HEK293 (cell line): Measurements from ENCODE around the gene COL1A1.

Experiments used
- CTCF ChIA-PET: fragments of 350-600 bp; formaldehyde crosslinking; extraction: SDS; loops from one replicate; lab custom pipeline; 2021; ENCODE audit warnings: antibody characterized with exemption; lab: Yijun Ruan, JAX
- POLR2A ChIA-PET: fragments of 300-600 bp; formaldehyde crosslinking; extraction: SDS; loops from one replicate; lab custom pipeline; 2020; ENCODE audit warnings: antibody characterized with exemption, inconsistent platforms; lab: Yijun Ruan, JAX
- H3K27ac ChIP-seq: fragments of 200-500 bp; sonication (Bioruptor generic); 2 replicates; pipeline ENCODE4 v1.5.1; 2014; ENCODE audit warnings: low read depth, low read length, control low read depth, inconsistent platforms; ENCODE audit errors: extremely low read depth
- H3K36me3 ChIP-seq, 2 experiments: fragments of 200-500 bp in 1 of 2; sonication (Bioruptor generic) in 1 of 2; 1 replicate in 1 of 2; 2 replicates in 1 of 2; pipeline ENCODE4 v1.5.1; 2014 to 2017; ENCODE audit warnings: inconsistent platforms in 2 of 2, low read length in 2 of 2; ENCODE audit not compliant: control insufficient read depth in 2 of 2, insufficient read depth in 1 of 2
- H3K4me1 ChIP-seq: fragments of 200-500 bp; sonication (Bioruptor generic); 2 replicates; pipeline ENCODE4 v1.5.1; 2014; ENCODE audit warnings: mild to moderate bottlenecking, low read length, inconsistent platforms; ENCODE audit not compliant: control insufficient read depth, insufficient read depth
- H3K4me3 ChIP-seq: 2 replicates; pipeline ENCODE4 v1.5.1; 2011; ENCODE audit warnings: low read depth, mild to moderate bottlenecking, control low read depth, low read length, moderate library complexity
- H3K9me3 ChIP-seq: fragments of 200-500 bp; sonication (Bioruptor generic); 2 replicates; pipeline ENCODE4 v1.5.1; 2014; ENCODE audit warnings: low read depth, low read length, inconsistent platforms; ENCODE audit not compliant: control insufficient read depth, insufficient read depth
- ATF2 ChIP-seq: fragments of 450-650 bp; formaldehyde crosslinking; IDR thresholded peaks from 2 replicates; pipeline ENCODE4 v1.5.1; 2016; ENCODE audit warnings: missing biosample characterization, missing genetic modification characterization, low read depth
- HOXA7 ChIP-seq: sonication (generic); formaldehyde crosslinking; IDR thresholded peaks from 2 replicates; pipeline ENCODE4 v1.8.1; 2022; ENCODE audit warnings: missing genetic modification reagents, borderline replicate concordance
- KLF9 ChIP-seq: fragments of 450-650 bp; formaldehyde crosslinking; IDR thresholded peaks from 2 replicates; pipeline ENCODE4 v1.5.1; 2016; ENCODE audit warnings: missing biosample characterization, missing genetic modification characterization, low read depth
- SP7 ChIP-seq: fragments of 450-650 bp; formaldehyde crosslinking; IDR thresholded peaks from 2 replicates; pipeline ENCODE4 v1.5.1; 2016; ENCODE audit warnings: missing biosample characterization, missing genetic modification characterization
- ZNF121 ChIP-seq: fragments of 450-650 bp; formaldehyde crosslinking; IDR thresholded peaks from 2 replicates; pipeline ENCODE4 v1.5.1; 2016; ENCODE audit warnings: missing biosample characterization, missing genetic modification characterization
- ZNF214 ChIP-seq: fragments of 450-650 bp; formaldehyde crosslinking; IDR thresholded peaks from 2 replicates; pipeline ENCODE4 v1.5.1; 2017; ENCODE audit warnings: missing biosample characterization, mild to moderate bottlenecking, missing genetic modification characterization, borderline replicate concordance
- ZNF302 ChIP-seq: fragments of 450-650 bp; formaldehyde crosslinking; IDR thresholded peaks from 2 replicates; pipeline ENCODE4 v1.5.1; 2016; ENCODE audit warnings: missing biosample characterization, missing genetic modification characterization, low read depth
- ZNF391 ChIP-seq: fragments of 450-650 bp; formaldehyde crosslinking; IDR thresholded peaks from 2 replicates; pipeline ENCODE4 v1.5.1; 2016; ENCODE audit warnings: low read depth, missing biosample characterization, missing genetic modification characterization, borderline replicate concordance
- ZNF518A ChIP-seq: fragments of 450-650 bp; formaldehyde crosslinking; conservative IDR thresholded peaks from 2 replicates; pipeline ENCODE4 v1.5.1; 2016; ENCODE audit warnings: low read depth, missing biosample characterization, missing genetic modification characterization
- ZNF561 ChIP-seq: fragments of 450-650 bp; IDR thresholded peaks from 2 replicates; pipeline ENCODE4 v1.5.1; 2018; ENCODE audit warnings: missing biosample characterization, missing genetic modification characterization, borderline replicate concordance
- ZNF621 ChIP-seq: fragments of 450-650 bp; formaldehyde crosslinking; IDR thresholded peaks from 2 replicates; pipeline ENCODE4 v1.5.1; 2017; ENCODE audit warnings: missing biosample characterization, missing genetic modification characterization
- ZNF624 ChIP-seq: fragments of 450-650 bp; formaldehyde crosslinking; IDR thresholded peaks from 2 replicates; pipeline ENCODE4 v1.5.1; 2017; ENCODE audit warnings: missing biosample characterization, missing genetic modification characterization
- ZNF670 ChIP-seq: fragments of 450-650 bp; formaldehyde crosslinking; IDR thresholded peaks from 2 replicates; pipeline ENCODE4 v1.5.1; 2016; ENCODE audit warnings: missing biosample characterization, missing genetic modification characterization, low read depth
- ZNF677 ChIP-seq: fragments of 450-650 bp; IDR thresholded peaks from 2 replicates; pipeline ENCODE4 v1.5.0; 2018; ENCODE audit warnings: missing biosample characterization, mild to moderate bottlenecking, missing genetic modification characterization, moderate library complexity
- ZNF791 ChIP-seq: fragments of 450-650 bp; formaldehyde crosslinking; IDR thresholded peaks from 2 replicates; pipeline ENCODE4 v1.5.1; 2016; ENCODE audit warnings: missing biosample characterization, missing genetic modification characterization
- ZNF830 ChIP-seq: fragments of 450-650 bp; IDR thresholded peaks from 2 replicates; pipeline ENCODE4 v1.5.0; 2018; ENCODE audit warnings: missing biosample characterization, missing genetic modification characterization, low read depth, mild to moderate bottlenecking, moderate library complexity
- TF ChIP-seq, protein P1 (sequence below): fragments of 450-650 bp; formaldehyde crosslinking; IDR thresholded peaks from 2 replicates; pipeline ENCODE4 v1.5.1; 2016; ENCODE audit warnings: missing biosample characterization, missing genetic modification characterization
- TF ChIP-seq, protein P2 (sequence below): fragments of 450-650 bp; formaldehyde crosslinking; IDR thresholded peaks from 2 replicates; pipeline ENCODE4 v1.5.1; 2016; ENCODE audit warnings: missing biosample characterization, missing genetic modification characterization
- TF ChIP-seq, protein P3 (sequence below): fragments of 450-650 bp; formaldehyde crosslinking; IDR thresholded peaks from 2 replicates; pipeline ENCODE4 v1.5.1; 2016; ENCODE audit warnings: missing biosample characterization, missing genetic modification characterization

COL1A1 gene

DNA sequence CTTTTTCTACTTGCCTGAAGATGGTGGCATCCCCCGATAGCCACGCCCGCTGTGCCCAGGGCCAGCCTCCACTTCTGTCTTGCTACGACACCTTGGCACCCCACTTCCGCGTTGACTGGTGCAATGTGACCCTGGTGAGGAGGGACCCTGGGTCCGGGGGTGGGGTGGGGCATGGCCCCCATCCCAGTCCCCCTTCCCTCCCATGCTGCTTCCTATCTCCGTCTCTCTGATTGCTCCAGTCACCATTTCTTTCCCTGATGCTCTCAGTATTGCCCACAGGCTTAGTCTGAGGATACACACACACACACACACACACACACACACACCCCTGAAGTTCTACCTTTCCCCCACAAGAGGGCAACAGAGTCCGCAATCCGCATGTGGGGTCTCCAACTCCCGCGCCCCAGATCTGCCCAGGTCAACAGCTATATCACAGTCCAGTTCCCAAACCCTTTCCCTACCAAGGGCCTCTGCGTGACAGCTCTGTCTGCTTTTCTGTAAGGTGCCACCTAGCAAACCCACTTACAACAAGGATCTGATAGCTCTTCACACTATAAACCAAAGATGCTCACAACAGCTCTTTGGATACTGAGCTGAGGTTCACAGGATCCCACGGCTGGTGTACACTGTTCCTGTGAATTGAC is 32.2 kb downstream of the COL1A1 start (continued):
- peak; percentile 88 for TF ChIP-seq KLF9 (tag by site-specific recombination)
- no peak for TF ChIP-seq HOXA7
- TF ChIP-seq ZNF830 (tag by site-specific recombination), result no peak
- TF ChIP-seq ATF2 (tag by site-specific recombination), result 0 out of 2 replicates have a peak, but pooled peaks have one; percentile 20
- TF ChIP-seq, protein P1, sequence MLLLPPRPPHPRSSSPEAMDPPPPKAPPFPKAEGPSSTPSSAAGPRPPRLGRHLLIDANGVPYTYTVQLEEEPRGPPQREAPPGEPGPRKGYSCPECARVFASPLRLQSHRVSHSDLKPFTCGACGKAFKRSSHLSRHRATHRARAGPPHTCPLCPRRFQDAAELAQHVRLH (tag by site-specific recombination), result peak; percentile 92
- no peak for TF ChIP-seq ZNF302 (tag by site-specific recombination)
- no peak; the same call in 1 of the 2 replicates for TF ChIP-seq ZNF518A
- TF ChIP-seq, all 188 proteins: peak for 60

GRCh38 chr17:50168319-50168718 is 33.1 kb downstream of the COL1A1 start:
- TF ChIP-seq ZNF621 (tag by site-specific recombination), result no peak
- no peak for TF ChIP-seq ZNF677 (tag by site-specific recombination)
- no peak for TF ChIP-seq ZNF214 (tag by site-specific recombination)
- TF ChIP-seq ZNF830 (tag by site-specific recombination), result no peak
- TF ChIP-seq, protein P2, sequence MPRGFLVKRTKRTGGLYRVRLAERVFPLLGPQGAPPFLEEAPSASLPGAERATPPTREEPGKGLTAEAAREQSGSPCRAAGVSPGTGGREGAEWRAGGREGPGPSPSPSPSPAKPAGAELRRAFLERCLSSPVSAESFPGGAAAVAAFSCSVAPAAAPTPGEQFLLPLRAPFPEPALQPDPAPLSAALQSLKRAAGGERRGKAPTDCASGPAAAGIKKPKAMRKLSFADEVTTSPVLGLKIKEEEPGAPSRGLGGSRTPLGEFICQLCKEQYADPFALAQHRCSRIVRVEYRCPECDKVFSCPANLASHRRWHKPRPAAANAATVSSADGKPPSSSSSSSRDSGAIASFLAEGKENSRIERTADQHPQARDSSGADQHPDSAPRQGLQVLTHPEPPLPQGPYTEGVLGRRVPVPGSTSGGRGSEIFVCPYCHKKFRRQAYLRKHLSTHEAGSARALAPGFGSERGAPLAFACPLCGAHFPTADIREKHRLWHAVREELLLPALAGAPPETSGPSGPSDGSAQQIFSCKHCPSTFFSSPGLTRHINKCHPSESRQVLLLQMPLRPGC (tag by site-specific recombination), result no peak
- TF ChIP-seq ZNF561 (tag by site-specific recombination), result no peak
- no peak for TF ChIP-seq SP7 (tag by site-specific recombination)
- Histone ChIP-seq H3K4me1 (no peaks in the 10 kb centered on the region), H3K36me3 (no peaks in the 10 kb centered on the region), H3K9me3 (no peaks in the 10 kb centered on the region), H3K27ac (no peak overlapping the region), H3K4me3 (no peak overlapping the region)
- CTCF ChIA-PET, result interaction anchor here (0.6 to 9.6 kb wide), 9 partner anchors 10 to 809 kb away, joined by 3 to 174 read pairs (median 29); partner anchors contain the start of genes COL1A1 and TMEM92
- POLR2A ChIA-PET, result interaction anchor here (1.0 to 2.7 kb wide), 2 partner anchors 10 to 32 kb away, joined by 3 to 10 read pairs; no protein-coding TSS in a partner anchor

DNA sequence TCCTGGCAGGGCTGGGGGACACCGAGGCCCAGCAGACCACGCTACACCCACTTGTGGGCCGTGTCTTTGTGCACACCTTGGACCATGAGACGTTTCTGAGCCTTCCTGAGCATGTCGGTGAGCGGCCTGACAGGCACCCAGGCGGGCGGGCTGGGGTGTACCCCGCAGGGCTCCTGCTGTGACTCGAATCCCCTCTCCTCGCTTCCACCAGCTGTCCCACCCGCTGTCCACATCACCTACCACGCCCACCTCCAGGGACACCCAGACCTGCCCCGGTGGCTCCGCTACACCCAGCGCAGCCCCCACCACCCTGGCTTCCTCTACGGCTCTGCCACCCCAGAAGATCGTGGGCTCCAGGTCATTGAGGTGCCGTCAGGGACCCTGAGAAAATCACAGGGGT is 34.1 kb downstream of the COL1A1 start:
- H3K9me3 ChIP-seq, result no peaks in the 10 kb centered on the region
- H3K4me1 ChIP-seq, result no peaks in the 10 kb centered on the region
- POLR2A ChIA-PET, result interaction anchor here (2.7 kb wide), 1 partner anchor 10 kb away, joined by 10 read pairs; no protein-coding TSS in a partner anchor
- no peak overlapping the region for H3K27ac ChIP-seq
- CTCF ChIA-PET, result interaction anchor here (0.6 to 9.6 kb wide), 6 partner anchors 11 to 129 kb away, joined by 3 to 174 read pairs (median 44); no protein-coding TSS in a partner anchor
- H3K36me3 ChIP-seq, result no peaks in the 10 kb centered on the region
- H3K4me3 ChIP-seq, result no peak overlapping the region
- TF ChIP-seq ZNF670 (tag by site-specific recombination), result no peak
- no peak for TF ChIP-seq ZNF391 (tag by site-specific recombination)
- no peak for TF ChIP-seq ZNF121 (tag by site-specific recombination)
- TF ChIP-seq ZNF791, result no peak
- TF ChIP-seq, protein P3, sequence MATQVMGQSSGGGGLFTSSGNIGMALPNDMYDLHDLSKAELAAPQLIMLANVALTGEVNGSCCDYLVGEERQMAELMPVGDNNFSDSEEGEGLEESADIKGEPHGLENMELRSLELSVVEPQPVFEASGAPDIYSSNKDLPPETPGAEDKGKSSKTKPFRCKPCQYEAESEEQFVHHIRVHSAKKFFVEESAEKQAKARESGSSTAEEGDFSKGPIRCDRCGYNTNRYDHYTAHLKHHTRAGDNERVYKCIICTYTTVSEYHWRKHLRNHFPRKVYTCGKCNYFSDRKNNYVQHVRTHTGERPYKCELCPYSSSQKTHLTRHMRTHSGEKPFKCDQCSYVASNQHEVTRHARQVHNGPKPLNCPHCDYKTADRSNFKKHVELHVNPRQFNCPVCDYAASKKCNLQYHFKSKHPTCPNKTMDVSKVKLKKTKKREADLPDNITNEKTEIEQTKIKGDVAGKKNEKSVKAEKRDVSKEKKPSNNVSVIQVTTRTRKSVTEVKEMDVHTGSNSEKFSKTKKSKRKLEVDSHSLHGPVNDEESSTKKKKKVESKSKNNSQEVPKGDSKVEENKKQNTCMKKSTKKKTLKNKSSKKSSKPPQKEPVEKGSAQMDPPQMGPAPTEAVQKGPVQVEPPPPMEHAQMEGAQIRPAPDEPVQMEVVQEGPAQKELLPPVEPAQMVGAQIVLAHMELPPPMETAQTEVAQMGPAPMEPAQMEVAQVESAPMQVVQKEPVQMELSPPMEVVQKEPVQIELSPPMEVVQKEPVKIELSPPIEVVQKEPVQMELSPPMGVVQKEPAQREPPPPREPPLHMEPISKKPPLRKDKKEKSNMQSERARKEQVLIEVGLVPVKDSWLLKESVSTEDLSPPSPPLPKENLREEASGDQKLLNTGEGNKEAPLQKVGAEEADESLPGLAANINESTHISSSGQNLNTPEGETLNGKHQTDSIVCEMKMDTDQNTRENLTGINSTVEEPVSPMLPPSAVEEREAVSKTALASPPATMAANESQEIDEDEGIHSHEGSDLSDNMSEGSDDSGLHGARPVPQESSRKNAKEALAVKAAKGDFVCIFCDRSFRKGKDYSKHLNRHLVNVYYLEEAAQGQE (tag by site-specific recombination), result no peak
- no peak for TF ChIP-seq ZNF624
